Glutamatergic neuron (in vitro differentiated cells): ENCODE data around the gene AMTN. TPM values are rescaled to one million over a fixed set of nuclear protein-coding genes. Genes with fewer than 3 reads are reported as not detected.
"Not testable (repeated sequence)": the region's sequence is repeated elsewhere in the genome, so short reads cannot be mapped to it uniquely, and the experiment has no call there.

Experiments used
- DNase-seq: peaks from one replicate; pipeline ENCODE4 v3.0.0; 2022
- H3K27ac Mint-ChIP-seq: one replicate; pipeline ENCODE4 v1.8.0; 2020; ENCODE audit warnings: mild to moderate bottlenecking, mixed read lengths, inconsistent platforms; ENCODE audit not compliant: unreplicated experiment
- H3K27me3 Mint-ChIP-seq: one replicate; pipeline ENCODE4 v1.8.0; 2020; ENCODE audit warnings: mild to moderate bottlenecking, moderate library complexity, mixed read lengths, inconsistent platforms; ENCODE audit not compliant: unreplicated experiment
- H3K36me3 Mint-ChIP-seq: one replicate; pipeline ENCODE4 v1.8.0; 2020; ENCODE audit warnings: mild to moderate bottlenecking, mixed read lengths, inconsistent platforms; ENCODE audit not compliant: unreplicated experiment
- H3K4me1 Mint-ChIP-seq: one replicate; pipeline ENCODE4 v1.8.0; 2020; ENCODE audit warnings: mild to moderate bottlenecking, low read depth, mixed read lengths, inconsistent platforms; ENCODE audit not compliant: unreplicated experiment
- H3K4me3 Mint-ChIP-seq: one replicate; pipeline ENCODE4 v1.8.0; 2020; ENCODE audit warnings: mild to moderate bottlenecking, mixed read lengths, inconsistent platforms; ENCODE audit not compliant: unreplicated experiment
- H3K9me3 Mint-ChIP-seq: one replicate; pipeline ENCODE4 v1.8.0; 2020; ENCODE audit warnings: mild to moderate bottlenecking, moderate library complexity, mixed read lengths, inconsistent platforms; ENCODE audit not compliant: unreplicated experiment
- total RNA-seq: library from RNA; stranded (reverse); fragmentation: NEBNext Ultra II Directional; extraction: Animal tissue kit (Norgen Biotek cat#: 25700); gene quantifications from one replicate; pipeline ENCODE4 v1.2.1, GENCODE V29; 2021; ENCODE audit not compliant: unreplicated experiment
- TF ChIP-seq, protein P1 (sequence below): fragments of 200-600 bp; sonication (generic); IDR thresholded peaks from one replicate; pipeline ENCODE4 v1.5.0; 2021; ENCODE audit not compliant: partially characterized antibody, unreplicated experiment

The AMTN gene
- total RNA-seq, 1 donor from 2014 or later, result not detected

- Mint-ChIP-seq H3K36me3 (no peaks in the 10 kb centered on the region), H3K27me3 (no peaks in the 10 kb centered on the region), H3K4me3 (no peak overlapping the region), H3K4me1 (no peaks in the 10 kb centered on the region), H3K9me3 (no peaks in the 10 kb centered on the region), H3K27ac (no peak overlapping the region)
- TF ChIP-seq, protein P1, sequence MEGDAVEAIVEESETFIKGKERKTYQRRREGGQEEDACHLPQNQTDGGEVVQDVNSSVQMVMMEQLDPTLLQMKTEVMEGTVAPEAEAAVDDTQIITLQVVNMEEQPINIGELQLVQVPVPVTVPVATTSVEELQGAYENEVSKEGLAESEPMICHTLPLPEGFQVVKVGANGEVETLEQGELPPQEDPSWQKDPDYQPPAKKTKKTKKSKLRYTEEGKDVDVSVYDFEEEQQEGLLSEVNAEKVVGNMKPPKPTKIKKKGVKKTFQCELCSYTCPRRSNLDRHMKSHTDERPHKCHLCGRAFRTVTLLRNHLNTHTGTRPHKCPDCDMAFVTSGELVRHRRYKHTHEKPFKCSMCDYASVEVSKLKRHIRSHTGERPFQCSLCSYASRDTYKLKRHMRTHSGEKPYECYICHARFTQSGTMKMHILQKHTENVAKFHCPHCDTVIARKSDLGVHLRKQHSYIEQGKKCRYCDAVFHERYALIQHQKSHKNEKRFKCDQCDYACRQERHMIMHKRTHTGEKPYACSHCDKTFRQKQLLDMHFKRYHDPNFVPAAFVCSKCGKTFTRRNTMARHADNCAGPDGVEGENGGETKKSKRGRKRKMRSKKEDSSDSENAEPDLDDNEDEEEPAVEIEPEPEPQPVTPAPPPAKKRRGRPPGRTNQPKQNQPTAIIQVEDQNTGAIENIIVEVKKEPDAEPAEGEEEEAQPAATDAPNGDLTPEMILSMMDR, result no peak
- DNase-seq, result no peak
Measured at GRCh38 chr4:70533791-70534190, 15.4 kb downstream of the AMTN start.

DNA sequence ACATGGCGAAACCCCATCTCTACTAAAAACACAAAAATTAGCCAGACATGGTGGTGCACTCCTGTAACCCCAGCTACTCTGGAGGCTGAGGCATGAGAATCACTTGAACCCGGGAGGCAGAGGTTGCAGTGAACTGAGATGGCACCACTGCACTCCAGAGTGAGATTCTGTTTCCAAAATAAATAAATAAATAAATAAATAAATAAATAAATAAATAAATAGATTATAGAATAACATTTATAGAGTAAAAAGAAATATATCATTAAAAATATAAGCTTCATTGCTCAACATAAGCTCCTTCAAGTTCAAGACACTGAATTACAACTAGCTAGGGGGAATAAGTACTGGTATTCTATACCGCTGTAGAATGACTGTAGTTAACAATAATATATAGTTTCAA, 16.5 kb downstream of the AMTN start:
- not testable (repeated sequence) for H3K4me1 Mint-ChIP-seq, H3K36me3 Mint-ChIP-seq, H3K9me3 Mint-ChIP-seq, H3K27me3 Mint-ChIP-seq, H3K4me3 Mint-ChIP-seq, H3K27ac Mint-ChIP-seq, DNase-seq

DNA sequence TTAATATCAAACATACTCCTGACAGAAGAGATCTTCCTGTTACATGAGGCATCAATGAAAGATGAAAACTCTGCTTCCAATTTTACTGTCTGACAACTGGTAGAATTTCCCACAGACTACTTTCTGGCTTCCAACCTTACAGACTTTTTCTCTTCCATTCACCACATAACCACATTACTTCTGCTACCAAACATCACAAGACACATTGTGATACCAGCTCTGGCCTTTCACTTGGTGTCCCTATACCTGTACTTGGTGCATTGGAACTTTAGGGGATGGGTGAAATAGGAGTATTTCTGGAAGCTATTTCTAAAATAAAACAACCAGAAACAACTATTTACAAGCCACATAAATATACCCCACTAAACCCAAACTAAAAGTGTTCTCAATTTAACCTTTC, 20.5 kb downstream of the AMTN start:
- Mint-ChIP-seq H3K4me1 (no peaks in the 10 kb centered on the region), H3K9me3 (no peaks in the 10 kb centered on the region), H3K4me3 (no peak overlapping the region), H3K27me3 (no peaks in the 10 kb centered on the region), H3K27ac (no peak overlapping the region), H3K36me3 (no peaks in the 10 kb centered on the region)
- TF ChIP-seq, protein P1, result no peak
- no peak for DNase-seq

GRCh38 chr4:70544279-70544868, 26.0 kb downstream of the AMTN start:
- Mint-ChIP-seq H3K36me3 (no peaks in the 10 kb centered on the region), H3K27ac (no peak overlapping the region), H3K9me3 (no peaks in the 10 kb centered on the region), H3K4me3 (no peak overlapping the region), H3K27me3 (no peaks in the 10 kb centered on the region), H3K4me1 (no peaks in the 10 kb centered on the region)
- DNase-seq, result no peak
- TF ChIP-seq, protein P1, result peak; percentile 78

DNA sequence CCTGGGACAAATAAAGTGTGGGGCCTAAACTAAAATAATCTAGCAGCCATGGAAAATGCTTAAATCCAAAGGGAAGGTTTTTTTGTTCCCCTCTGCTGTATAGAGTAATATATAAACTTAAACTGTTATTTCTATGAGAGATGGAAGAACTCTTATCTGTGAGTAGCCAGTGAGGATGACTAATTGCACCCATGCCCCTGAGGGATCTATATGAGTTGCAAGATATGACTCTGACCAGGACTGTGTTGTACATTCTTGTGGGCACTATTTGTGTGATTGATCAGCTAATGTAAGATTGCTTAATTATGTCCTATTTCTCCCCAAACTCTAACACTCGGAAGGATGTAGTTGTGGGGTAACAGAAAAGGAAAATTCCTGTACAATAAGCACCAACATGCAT, 38.5 kb downstream of the AMTN start:
- Mint-ChIP-seq H3K27ac (no peak overlapping the region), H3K36me3 (no peaks in the 10 kb centered on the region), H3K27me3 (no peaks in the 10 kb centered on the region), H3K4me1 (no peaks in the 10 kb centered on the region), H3K9me3 (no peaks in the 10 kb centered on the region), H3K4me3 (no peak overlapping the region)
- TF ChIP-seq, protein P1, result no peak
- no peak for DNase-seq
